ENCODE data around the gene GOPC. TPM values are rescaled to one million over a fixed set of nuclear protein-coding genes. Genes with fewer than 3 reads are reported as not detected.

GOPC gene
- polyA plus RNA-seq, 1 donor from 2014 or later: 69.2 TPM

DNA sequence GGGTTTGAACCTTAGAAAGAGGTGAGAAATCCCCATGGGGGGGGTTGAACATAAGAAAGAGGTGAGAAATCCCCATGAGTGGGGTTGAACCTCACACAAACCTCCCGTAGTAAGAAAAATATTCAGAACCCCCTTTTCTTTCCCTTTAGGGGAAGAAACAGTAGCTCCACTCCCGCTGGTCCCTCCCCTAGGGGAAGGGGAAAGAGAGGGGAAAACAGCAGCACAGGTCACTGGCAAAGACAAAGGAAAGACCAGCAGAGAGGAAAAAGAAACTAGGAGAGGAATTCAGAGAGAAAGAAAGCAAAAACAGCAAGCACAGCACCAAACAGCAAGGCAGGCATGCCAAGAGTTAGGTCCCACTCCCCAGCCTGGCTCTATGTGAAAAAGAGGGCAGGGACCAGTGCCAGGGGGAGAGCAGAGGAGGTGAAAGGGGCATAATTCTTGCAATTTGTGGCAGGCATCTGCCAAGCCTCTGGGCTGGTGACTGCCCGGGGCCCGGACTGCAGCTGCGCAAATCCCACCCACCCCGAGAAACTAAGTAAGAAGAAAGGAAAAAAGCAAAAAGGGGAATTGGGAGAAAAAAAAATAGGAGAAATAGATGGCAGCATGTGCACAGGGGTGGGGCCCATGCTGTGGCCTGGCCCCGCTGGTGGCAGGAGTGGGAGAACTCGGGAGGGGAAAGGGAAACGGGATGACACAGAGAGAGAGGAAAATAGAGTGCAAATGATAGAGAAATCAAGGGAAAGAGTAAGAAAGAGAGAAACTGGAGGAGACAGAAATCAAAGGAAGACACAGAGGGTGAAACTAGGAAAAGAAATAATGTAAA lies 15.1 kb upstream of the GOPC start:
- TF ChIP-seq, protein P1, sequence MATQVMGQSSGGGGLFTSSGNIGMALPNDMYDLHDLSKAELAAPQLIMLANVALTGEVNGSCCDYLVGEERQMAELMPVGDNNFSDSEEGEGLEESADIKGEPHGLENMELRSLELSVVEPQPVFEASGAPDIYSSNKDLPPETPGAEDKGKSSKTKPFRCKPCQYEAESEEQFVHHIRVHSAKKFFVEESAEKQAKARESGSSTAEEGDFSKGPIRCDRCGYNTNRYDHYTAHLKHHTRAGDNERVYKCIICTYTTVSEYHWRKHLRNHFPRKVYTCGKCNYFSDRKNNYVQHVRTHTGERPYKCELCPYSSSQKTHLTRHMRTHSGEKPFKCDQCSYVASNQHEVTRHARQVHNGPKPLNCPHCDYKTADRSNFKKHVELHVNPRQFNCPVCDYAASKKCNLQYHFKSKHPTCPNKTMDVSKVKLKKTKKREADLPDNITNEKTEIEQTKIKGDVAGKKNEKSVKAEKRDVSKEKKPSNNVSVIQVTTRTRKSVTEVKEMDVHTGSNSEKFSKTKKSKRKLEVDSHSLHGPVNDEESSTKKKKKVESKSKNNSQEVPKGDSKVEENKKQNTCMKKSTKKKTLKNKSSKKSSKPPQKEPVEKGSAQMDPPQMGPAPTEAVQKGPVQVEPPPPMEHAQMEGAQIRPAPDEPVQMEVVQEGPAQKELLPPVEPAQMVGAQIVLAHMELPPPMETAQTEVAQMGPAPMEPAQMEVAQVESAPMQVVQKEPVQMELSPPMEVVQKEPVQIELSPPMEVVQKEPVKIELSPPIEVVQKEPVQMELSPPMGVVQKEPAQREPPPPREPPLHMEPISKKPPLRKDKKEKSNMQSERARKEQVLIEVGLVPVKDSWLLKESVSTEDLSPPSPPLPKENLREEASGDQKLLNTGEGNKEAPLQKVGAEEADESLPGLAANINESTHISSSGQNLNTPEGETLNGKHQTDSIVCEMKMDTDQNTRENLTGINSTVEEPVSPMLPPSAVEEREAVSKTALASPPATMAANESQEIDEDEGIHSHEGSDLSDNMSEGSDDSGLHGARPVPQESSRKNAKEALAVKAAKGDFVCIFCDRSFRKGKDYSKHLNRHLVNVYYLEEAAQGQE (IDR thresholded peaks at IDR 0.05; ENCODE audit: borderline replicate concordance): no peak
- TF ChIP-seq EZH2 (IDR thresholded peaks at IDR 0.05; ENCODE audit: borderline replicate concordance, insufficient read depth, low read length, poor library complexity, severe bottlenecking) (no peak), POLR2AphosphoS5 (IDR thresholded peaks at IDR 0.05) (no peak), SMC3 (conservative IDR thresholded peaks at IDR 0.05; ENCODE audit: poor library complexity) (no peak), RAD21 (conservative IDR thresholded peaks at IDR 0.05) (no peak), EP300 (conservative IDR thresholded peaks at IDR 0.05; ENCODE audit: poor library complexity, severe bottlenecking) (no peak), TAF1 (IDR thresholded peaks at IDR 0.05; ENCODE audit: low read depth) (no peak), MXI1 (conservative IDR thresholded peaks at IDR 0.05; ENCODE audit: poor library complexity, severe bottlenecking) (no peak)
- TF ChIP-seq, protein P2, sequence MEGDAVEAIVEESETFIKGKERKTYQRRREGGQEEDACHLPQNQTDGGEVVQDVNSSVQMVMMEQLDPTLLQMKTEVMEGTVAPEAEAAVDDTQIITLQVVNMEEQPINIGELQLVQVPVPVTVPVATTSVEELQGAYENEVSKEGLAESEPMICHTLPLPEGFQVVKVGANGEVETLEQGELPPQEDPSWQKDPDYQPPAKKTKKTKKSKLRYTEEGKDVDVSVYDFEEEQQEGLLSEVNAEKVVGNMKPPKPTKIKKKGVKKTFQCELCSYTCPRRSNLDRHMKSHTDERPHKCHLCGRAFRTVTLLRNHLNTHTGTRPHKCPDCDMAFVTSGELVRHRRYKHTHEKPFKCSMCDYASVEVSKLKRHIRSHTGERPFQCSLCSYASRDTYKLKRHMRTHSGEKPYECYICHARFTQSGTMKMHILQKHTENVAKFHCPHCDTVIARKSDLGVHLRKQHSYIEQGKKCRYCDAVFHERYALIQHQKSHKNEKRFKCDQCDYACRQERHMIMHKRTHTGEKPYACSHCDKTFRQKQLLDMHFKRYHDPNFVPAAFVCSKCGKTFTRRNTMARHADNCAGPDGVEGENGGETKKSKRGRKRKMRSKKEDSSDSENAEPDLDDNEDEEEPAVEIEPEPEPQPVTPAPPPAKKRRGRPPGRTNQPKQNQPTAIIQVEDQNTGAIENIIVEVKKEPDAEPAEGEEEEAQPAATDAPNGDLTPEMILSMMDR (IDR thresholded peaks at IDR 0.05; ENCODE audit: poor library complexity, severe bottlenecking): no peak
- no peaks in the 10 kb centered on the region for H3K36me3 ChIP-seq (ENCODE audit: insufficient read depth, low read length)
- no peak overlapping the region for H2AFZ ChIP-seq (ENCODE audit: low read depth, low read length)
- no peaks in the 10 kb centered on the region for H4K20me1 ChIP-seq (ENCODE audit: insufficient read depth)
- H3K9me3 ChIP-seq (ENCODE audit: low read length): no peaks in the 10 kb centered on the region
- H3K4me3 ChIP-seq (ENCODE audit: low read length): no peak overlapping the region
- H3K79me2 ChIP-seq (replicated peaks; ENCODE audit: insufficient read depth, low read length): no peaks in the 10 kb centered on the region
- no peaks in the 10 kb centered on the region for H3K9me2 ChIP-seq (ENCODE audit: insufficient read depth, low read length)
- no peak overlapping the region for H3K4me2 ChIP-seq (ENCODE audit: low read length)
- no peaks in the 10 kb centered on the region for H3K27me3 ChIP-seq (ENCODE audit: insufficient read depth, low read depth, low read length)
- H3K9ac ChIP-seq (ENCODE audit: low read length): no peak overlapping the region
- no peaks in the 10 kb centered on the region for H3F3A ChIP-seq (ENCODE audit: insufficient read depth, low read length, poor library complexity, severe bottlenecking)
- no peak overlapping the region for H3K27ac ChIP-seq (ENCODE audit: low read length)

DNA sequence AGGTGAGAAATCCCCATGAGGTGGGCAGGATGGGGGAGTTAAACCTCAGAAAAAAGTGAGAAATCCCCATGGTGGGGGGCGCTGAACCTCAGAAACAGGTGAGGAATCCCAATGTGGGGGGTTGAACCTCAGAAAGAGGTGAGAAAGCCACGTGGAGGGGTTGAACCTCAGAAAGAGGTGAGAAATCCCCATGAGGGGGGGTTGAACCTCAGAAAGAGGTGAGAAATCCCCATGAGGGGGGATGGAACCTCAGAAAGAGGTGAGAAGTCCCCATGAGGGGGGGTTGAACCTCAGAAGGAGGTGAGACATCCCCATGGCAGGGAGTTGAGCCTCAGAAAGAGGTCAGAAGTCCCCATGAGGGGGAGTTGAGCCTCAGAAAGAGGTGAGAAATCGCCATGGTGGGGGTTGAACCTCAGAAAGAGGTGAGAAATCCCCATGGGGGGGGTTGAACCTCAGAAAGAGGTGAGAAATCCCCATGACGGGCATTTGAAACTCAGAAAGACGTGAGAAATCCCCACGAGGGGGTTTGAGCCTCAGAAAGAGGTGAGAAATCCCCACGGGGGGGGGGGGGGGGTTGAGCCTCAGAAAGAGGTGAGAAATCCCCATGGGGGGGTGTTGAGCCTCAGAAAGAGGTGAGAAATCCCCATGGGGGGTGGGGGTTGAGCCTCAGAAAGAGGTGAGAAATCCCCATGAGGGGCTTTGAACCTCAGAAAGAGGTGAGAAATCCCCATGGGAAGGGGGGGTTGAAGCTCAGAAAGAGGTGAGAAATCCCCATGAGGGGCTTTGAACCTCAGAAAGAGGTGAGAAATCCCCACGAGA lies 14.3 kb upstream of the GOPC start:
- H3K36me3 ChIP-seq (ENCODE audit: insufficient read depth, low read length): no peaks in the 10 kb centered on the region
- H3K27ac ChIP-seq (ENCODE audit: low read length): no peak overlapping the region
- H3K9me3 ChIP-seq (ENCODE audit: low read length): no peaks in the 10 kb centered on the region
- H3F3A ChIP-seq (ENCODE audit: insufficient read depth, low read length, poor library complexity, severe bottlenecking): no peaks in the 10 kb centered on the region
- no peaks in the 10 kb centered on the region for H3K9me2 ChIP-seq (ENCODE audit: insufficient read depth, low read length)
- no peaks in the 10 kb centered on the region for H3K27me3 ChIP-seq (ENCODE audit: insufficient read depth, low read depth, low read length)
- H2AFZ ChIP-seq (ENCODE audit: low read depth, low read length): no peak overlapping the region
- no peaks in the 10 kb centered on the region for H4K20me1 ChIP-seq (ENCODE audit: insufficient read depth)
- no peak overlapping the region for H3K4me2 ChIP-seq (ENCODE audit: low read length)
- no peak overlapping the region for H3K9ac ChIP-seq (ENCODE audit: low read length)
- no peak for TF ChIP-seq MXI1 (conservative IDR thresholded peaks at IDR 0.05; ENCODE audit: poor library complexity, severe bottlenecking)
- H3K79me2 ChIP-seq (replicated peaks; ENCODE audit: insufficient read depth, low read length): no peaks in the 10 kb centered on the region
- H3K4me3 ChIP-seq (ENCODE audit: low read length): no peak overlapping the region
